ENCODE measurements around the gene NCKAP1.

GRCh38 chr2:182893666-182894065 lies 144.6 kb downstream of the NCKAP1 start:
- TF ChIP-seq FOXM1 (IDR thresholded peaks at IDR 0.05; ENCODE audit: borderline replicate concordance) (no peak), SP1 (IDR thresholded peaks at IDR 0.05) (no peak), TARDBP (IDR thresholded peaks at IDR 0.05) (no peak), PKNOX1 (IDR thresholded peaks at IDR 0.05) (no peak), SUZ12 (IDR thresholded peaks at IDR 0.05) (no peak), FOXA1 (IDR thresholded peaks at IDR 0.05) (no peak), LEF1 (IDR thresholded peaks at IDR 0.05; ENCODE audit: borderline replicate concordance) (no peak), NFRKB (IDR thresholded peaks at IDR 0.05) (no peak), BHLHE40 (IDR thresholded peaks at IDR 0.05; ENCODE audit: borderline replicate concordance) (no peak), CTBP1 (IDR thresholded peaks at IDR 0.05; ENCODE audit: borderline replicate concordance) (no peak), FOXK2 (IDR thresholded peaks at IDR 0.05) (no peak)
